ENCODE measurements around the gene PCDHGA3. TPM values are rescaled to one million over a fixed set of nuclear protein-coding genes. Genes with fewer than 3 reads are reported as not detected.

PCDHGA3 gene
- total RNA-seq, 2 experiments from 2014 or later: not detected

GRCh38 chr5:141369994-141370848 lies 26.6 kb downstream of the PCDHGA3 start, which contains the start of gene PCDHGB3:
TSS of gene PCDHGB3 (plus strand) at chr5:141370242. CDS start at chr5:141370395, 153 bp downstream.
- peak in 9 of 14 experiments; percentile 4 to 61 (median 28) for DNase-seq
- intact Hi-C loops (cut with DNase I, micrococcal nuclease): loop anchor here (10.0 kb wide), 2 partner anchors 45 to 145 kb away; partner anchors contain the start of genes PCDHB14 (in 1 of the 2), PCDHGA10 (in 1 of the 2) and PCDHGB7 (in 1 of the 2)
- ChIA-PET CTCF (interaction anchor here (0.5 to 2.7 kb wide), 13 partner anchors 10 to 312 kb away, joined by 3 to 13 read pairs (median 4); partner anchors contain the start of genes PCDHGA12, PCDHGB1, PCDHGB2 and PCDHGB5), POLR2A (interaction anchor here (1.6 kb wide), 1 partner anchor 50 kb away, joined by 9 read pairs; the partner anchor contains the start of gene TAF7)
- no peak within 1 kb of the TSS for H3K27ac ChIP-seq (ENCODE audit: low read depth in 1 of 2, low read length in 2 of 2)
- Mint-ChIP-seq H3K27ac (no peak within 1 kb of the TSS), H3K4me3 (peak within 1 kb of the TSS; percentile 80), H3K4me1 (ENCODE audit: low read depth) (peaks cover 11% of the 10 kb centered on the region), H3K36me3 (ENCODE audit: low read depth) (peaks cover 34% of the 10 kb centered on the region), H3K9me3 (peaks cover 21% of the 10 kb centered on the region), H3K27me3 (peaks cover 91% of the 10 kb centered on the region)
- no peaks in the 10 kb centered on the region for H3K36me3 ChIP-seq (ENCODE audit: insufficient read depth, low read length)
- ATAC-seq (ENCODE audit: poor library complexity): peak; percentile 83
- H3K27me3 ChIP-seq (ENCODE audit: control insufficient read depth in 1 of 2, insufficient read depth in 2 of 2, low read length in 2 of 2): peaks cover 71 to 76% of the 10 kb centered on the region in 2 experiments
- H3K9me3 ChIP-seq (ENCODE audit: control insufficient read depth in 1 of 2, insufficient read depth in 1 of 2, low read length in 2 of 2): peaks cover 51 to 57% of the 10 kb centered on the region in 2 experiments
- peaks cover 8% of the 10 kb centered on the region for H3K4me1 ChIP-seq (ENCODE audit: insufficient read depth, low read length)
- no peak for TF ChIP-seq CTCF (IDR thresholded peaks at IDR 0.05)
- H3K4me3 ChIP-seq (ENCODE audit: low read length): peak within 1 kb of the TSS; percentile 36

GRCh38 chr5:141371572-141372475 lies 28.2 kb downstream of the PCDHGA3 start:
- no peak overlapping the region for H3K27ac ChIP-seq (ENCODE audit: low read depth in 1 of 2, low read length in 2 of 2)
- CTCF ChIA-PET: interaction anchor here (2.7 kb wide), 1 partner anchor 51 kb away, joined by 11 read pairs; the partner anchor contains the start of gene TAF7
- POLR2A ChIA-PET: no interaction called here
- H3K4me1 Mint-ChIP-seq (ENCODE audit: low read depth): peaks cover 11% of the 10 kb centered on the region
- peaks cover 34% of the 10 kb centered on the region for H3K36me3 Mint-ChIP-seq (ENCODE audit: low read depth)
- peaks cover 82% of the 10 kb centered on the region for H3K27me3 Mint-ChIP-seq
- H3K4me3 Mint-ChIP-seq: no peak overlapping the region
- peaks cover 8% of the 10 kb centered on the region for H3K4me1 ChIP-seq (ENCODE audit: insufficient read depth, low read length)
- intact Hi-C loops (cut with DNase I, micrococcal nuclease): no loop called here
- H3K27ac Mint-ChIP-seq: no peak overlapping the region
- H3K27me3 ChIP-seq (ENCODE audit: control insufficient read depth in 1 of 2, insufficient read depth in 2 of 2, low read length in 2 of 2): peaks cover 66 to 67% of the 10 kb centered on the region in 2 experiments
- H3K36me3 ChIP-seq (ENCODE audit: insufficient read depth, low read length): no peaks in the 10 kb centered on the region
- DNase-seq (no peak), ATAC-seq (ENCODE audit: poor library complexity) (no peak)
- no peak for TF ChIP-seq CTCF (IDR thresholded peaks at IDR 0.05)
- peaks cover 41 to 59% of the 10 kb centered on the region in 2 experiments for H3K9me3 ChIP-seq (ENCODE audit: control insufficient read depth in 1 of 2, insufficient read depth in 1 of 2, low read length in 2 of 2)
- no peak overlapping the region for H3K4me3 ChIP-seq (ENCODE audit: low read length)
- H3K9me3 Mint-ChIP-seq: peaks cover 19% of the 10 kb centered on the region

Measured in CD4-positive, alpha-beta T cell (primary cell).